Fibroblast of lung (primary cell): ENCODE results near the gene CEACAM16.

Experiments used
- EZH2 ChIP-seq: IDR thresholded peaks from 2 replicates; pipeline ENCODE4 v1.5.1; 2012; ENCODE audit warnings: low read length, control low read depth, mild to moderate bottlenecking; ENCODE audit errors: missing control alignments
- TF ChIP-seq, protein P1 (sequence below), 2 donors: IDR thresholded peaks in 1 of 2; conservative IDR thresholded peaks in 1 of 2; 1 replicate in 1 of 2; 2 replicates in 1 of 2; pipeline ENCODE4 v1.5.1; 2011 to 2012; ENCODE audit warnings: low read length in 2 of 2, control low read depth in 1 of 2, inconsistent platforms in 1 of 2, low read depth in 1 of 2, mild to moderate bottlenecking in 1 of 2

GRCh38 chr19:44756089-44756562 is 57.2 kb downstream of the CEACAM16 start:
- TF ChIP-seq, protein P1, sequence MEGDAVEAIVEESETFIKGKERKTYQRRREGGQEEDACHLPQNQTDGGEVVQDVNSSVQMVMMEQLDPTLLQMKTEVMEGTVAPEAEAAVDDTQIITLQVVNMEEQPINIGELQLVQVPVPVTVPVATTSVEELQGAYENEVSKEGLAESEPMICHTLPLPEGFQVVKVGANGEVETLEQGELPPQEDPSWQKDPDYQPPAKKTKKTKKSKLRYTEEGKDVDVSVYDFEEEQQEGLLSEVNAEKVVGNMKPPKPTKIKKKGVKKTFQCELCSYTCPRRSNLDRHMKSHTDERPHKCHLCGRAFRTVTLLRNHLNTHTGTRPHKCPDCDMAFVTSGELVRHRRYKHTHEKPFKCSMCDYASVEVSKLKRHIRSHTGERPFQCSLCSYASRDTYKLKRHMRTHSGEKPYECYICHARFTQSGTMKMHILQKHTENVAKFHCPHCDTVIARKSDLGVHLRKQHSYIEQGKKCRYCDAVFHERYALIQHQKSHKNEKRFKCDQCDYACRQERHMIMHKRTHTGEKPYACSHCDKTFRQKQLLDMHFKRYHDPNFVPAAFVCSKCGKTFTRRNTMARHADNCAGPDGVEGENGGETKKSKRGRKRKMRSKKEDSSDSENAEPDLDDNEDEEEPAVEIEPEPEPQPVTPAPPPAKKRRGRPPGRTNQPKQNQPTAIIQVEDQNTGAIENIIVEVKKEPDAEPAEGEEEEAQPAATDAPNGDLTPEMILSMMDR (conservative IDR thresholded peaks at IDR 0.05 in 1 of 2, IDR thresholded peaks at IDR 0.05 in 1 of 2; ENCODE audit: low read depth in 1 of 2, low read length in 2 of 2), result no peak
- TF ChIP-seq EZH2, result no peak
